ENCODE results near the gene LIMK2.

The LIMK2 gene

GRCh38 chr22:31282748-31283468, 70.8 kb downstream of the LIMK2 start:
- no peak for DNase-seq (ENCODE audit: low read depth)
- H3K4me3 ChIP-seq (ENCODE audit: low read depth, low read length) = no peak overlapping the region

- no peak overlapping the region for H3K4me3 ChIP-seq (ENCODE audit: low read depth, low read length)
- DNase-seq (ENCODE audit: low read depth) = no peak
Observed at GRCh38 chr22:31284281-31285155, 72.4 kb downstream of the LIMK2 start.

GRCh38 chr22:31286360-31287255, 74.5 kb downstream of the LIMK2 start:
- no peak overlapping the region for H3K4me3 ChIP-seq (ENCODE audit: low read depth, low read length)

GRCh38 chr22:31287818-31288495, 75.9 kb downstream of the LIMK2 start:
- DNase-seq (ENCODE audit: low read depth) = no peak
- no peak overlapping the region for H3K4me3 ChIP-seq (ENCODE audit: low read depth, low read length)

More at GRCh38 chr22:31286360-31287255, 74.5 kb downstream of the LIMK2 start:
- DNase-seq (ENCODE audit: low read depth) = no peak

GRCh38 chr22:31288496-31289240, 76.6 kb downstream of the LIMK2 start:
- no peak for DNase-seq (ENCODE audit: low read depth)
- no peak overlapping the region for H3K4me3 ChIP-seq (ENCODE audit: low read depth, low read length)

- DNase-seq (ENCODE audit: low read depth) = no peak
- H3K4me3 ChIP-seq (ENCODE audit: low read depth, low read length) = no peak overlapping the region
Observed at GRCh38 chr22:31289344-31289743, 77.2 kb downstream of the LIMK2 start.

- H3K4me3 ChIP-seq (ENCODE audit: low read depth, low read length) = peak overlapping the region; percentile 71
- DNase-seq (ENCODE audit: low read depth) = peak; percentile 67
Observed at GRCh38 chr22:31290494-31291471, 78.7 kb downstream of the LIMK2 start.

- peak overlapping the region; percentile 71 for H3K4me3 ChIP-seq (ENCODE audit: low read depth, low read length)
- no peak for DNase-seq (ENCODE audit: low read depth)
Observed at GRCh38 chr22:31291481-31292235, 79.6 kb downstream of the LIMK2 start.

- H3K4me3 ChIP-seq (ENCODE audit: low read depth, low read length) = peak within 1 kb of the TSS; percentile 71
- DNase-seq (ENCODE audit: low read depth) = peak; percentile 50
Observed at GRCh38 chr22:31292236-31292989, 80.3 kb downstream of the LIMK2 start, which contains the start of gene PIK3IP1. Gene PIK3IP1 (minus strand): TSS chr22:31292488. CDS start chr22:31292344, 144 bp downstream.

- no peak overlapping the region for H3K4me3 ChIP-seq (ENCODE audit: low read depth, low read length)
- DNase-seq (ENCODE audit: low read depth) = no peak
Observed at GRCh38 chr22:31295360-31295759, 83.3 kb downstream of the LIMK2 start.

- no peak overlapping the region for H3K4me3 ChIP-seq (ENCODE audit: low read depth, low read length)
- DNase-seq (ENCODE audit: low read depth) = no peak
Observed at GRCh38 chr22:31295831-31296657, 83.9 kb downstream of the LIMK2 start.

GRCh38 chr22:31300896-31301295, 88.8 kb downstream of the LIMK2 start:
- H3K4me3 ChIP-seq (ENCODE audit: low read depth, low read length) = no peak overlapping the region
- no peak for DNase-seq (ENCODE audit: low read depth)

GRCh38 chr22:31302006-31302405, 89.9 kb downstream of the LIMK2 start:
- no peak for DNase-seq (ENCODE audit: low read depth)
- no peak overlapping the region for H3K4me3 ChIP-seq (ENCODE audit: low read depth, low read length)

- no peak for DNase-seq (ENCODE audit: low read depth)
- H3K4me3 ChIP-seq (ENCODE audit: low read depth, low read length) = no peak overlapping the region
Observed at GRCh38 chr22:31302537-31302936, 90.4 kb downstream of the LIMK2 start.

- DNase-seq (ENCODE audit: low read depth) = no peak
- no peak overlapping the region for H3K4me3 ChIP-seq (ENCODE audit: low read depth, low read length)
Observed at GRCh38 chr22:31305194-31305593, 93.1 kb downstream of the LIMK2 start.

Data from skeletal muscle cell (primary cell).